ENCODE results near the gene SRPRA. TPM values are rescaled to one million over a fixed set of nuclear protein-coding genes. Genes with fewer than 3 reads are reported as not detected.
A peak's percentile ranks its signal among the peaks of the same experiment; 100 is the strongest.

SRPRA gene
- total and polyA plus RNA-seq, 7 donors = 7.8 to 66.5 (median 53.2) TPM

DNA sequence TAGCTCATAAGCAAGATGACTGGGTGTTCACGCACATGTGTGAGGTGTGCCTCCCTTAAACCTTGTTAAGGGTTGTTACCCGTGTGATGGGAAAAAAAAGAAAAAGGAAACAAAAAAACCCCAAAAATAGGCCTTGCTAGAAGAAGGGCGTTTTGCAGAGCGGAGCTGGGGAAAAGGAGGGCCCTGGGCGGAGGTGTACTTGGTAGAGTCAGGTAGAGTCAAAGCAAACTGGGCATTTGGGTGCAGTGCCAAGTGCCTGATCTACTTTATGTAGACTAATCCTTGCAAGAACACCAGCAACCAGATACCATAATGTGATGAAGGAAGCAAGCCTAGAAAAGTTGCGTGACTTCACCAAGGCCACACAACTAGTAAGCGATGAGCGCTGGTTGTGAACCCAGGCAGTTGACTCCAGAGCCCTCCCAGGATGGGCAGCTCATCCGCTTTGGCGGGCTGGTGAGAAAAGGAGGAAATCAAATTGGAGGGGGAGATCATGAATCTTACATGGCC is 13.0 kb upstream of the SRPRA start:
- Histone ChIP-seq H3K4me3 (peak overlapping the region in 2 of 4 donors; percentile 78 to 92), H3K27ac (peak overlapping the region; percentile 91 to 94 (median 92)), H3K36me3 (peaks cover 0 to 22% (median 6%) of the 10 kb centered on the region in 4 donors), H3K9me3 (no peaks in the 10 kb centered on the region), H3K4me1 (peaks cover 0 to 29% (median 17%) of the 10 kb centered on the region in 4 donors), H3K27me3 (no peaks in the 10 kb centered on the region)
- whole genome bisulfite sequencing, 2 donors = 92 to 95% methylated on average over 10 of the region's 10 CpGs
- intact Hi-C loops (cut with DNase I) = no loop called here
- TF ChIP-seq, protein P1, sequence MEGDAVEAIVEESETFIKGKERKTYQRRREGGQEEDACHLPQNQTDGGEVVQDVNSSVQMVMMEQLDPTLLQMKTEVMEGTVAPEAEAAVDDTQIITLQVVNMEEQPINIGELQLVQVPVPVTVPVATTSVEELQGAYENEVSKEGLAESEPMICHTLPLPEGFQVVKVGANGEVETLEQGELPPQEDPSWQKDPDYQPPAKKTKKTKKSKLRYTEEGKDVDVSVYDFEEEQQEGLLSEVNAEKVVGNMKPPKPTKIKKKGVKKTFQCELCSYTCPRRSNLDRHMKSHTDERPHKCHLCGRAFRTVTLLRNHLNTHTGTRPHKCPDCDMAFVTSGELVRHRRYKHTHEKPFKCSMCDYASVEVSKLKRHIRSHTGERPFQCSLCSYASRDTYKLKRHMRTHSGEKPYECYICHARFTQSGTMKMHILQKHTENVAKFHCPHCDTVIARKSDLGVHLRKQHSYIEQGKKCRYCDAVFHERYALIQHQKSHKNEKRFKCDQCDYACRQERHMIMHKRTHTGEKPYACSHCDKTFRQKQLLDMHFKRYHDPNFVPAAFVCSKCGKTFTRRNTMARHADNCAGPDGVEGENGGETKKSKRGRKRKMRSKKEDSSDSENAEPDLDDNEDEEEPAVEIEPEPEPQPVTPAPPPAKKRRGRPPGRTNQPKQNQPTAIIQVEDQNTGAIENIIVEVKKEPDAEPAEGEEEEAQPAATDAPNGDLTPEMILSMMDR (IDR thresholded peaks at IDR 0.05) = no peak
- DNase-seq = peak; percentile 56

DNA sequence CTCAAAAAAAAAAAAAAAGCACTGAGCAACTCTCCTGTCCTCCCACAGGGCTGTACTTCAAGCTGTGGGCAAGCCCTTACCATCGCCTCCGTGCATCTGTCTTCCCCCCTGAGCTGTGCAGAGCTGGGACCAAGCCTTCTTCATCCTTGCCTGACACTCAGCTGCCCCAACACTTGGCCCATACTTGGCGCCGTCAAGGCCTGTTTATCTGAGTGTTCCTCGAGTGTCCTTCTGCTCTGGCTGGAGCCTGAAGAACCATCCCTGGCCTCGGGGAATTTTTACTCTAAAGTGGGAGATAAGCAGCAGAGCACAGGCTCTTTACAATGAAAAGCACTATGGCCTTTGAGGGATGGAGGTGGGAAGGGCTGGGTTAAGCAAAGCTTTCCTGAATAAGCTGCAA is 12.6 kb upstream of the SRPRA start:
- no peaks in the 10 kb centered on the region for H3K9me3 ChIP-seq
- DNase-seq = peak; percentile 40
- H3K4me1 ChIP-seq = peaks cover 0 to 29% (median 17%) of the 10 kb centered on the region in 4 donors
- H3K27ac ChIP-seq = peak overlapping the region in 3 of 4 donors; percentile 91 to 94 (median 94)
- TF ChIP-seq, protein P1 (IDR thresholded peaks at IDR 0.05) = no peak
- TF ChIP-seq POLR2A (IDR thresholded peaks at IDR 0.05) (no peak), POLR2AphosphoS5 (IDR thresholded peaks at IDR 0.05) (no peak), EP300 (IDR thresholded peaks at IDR 0.05) (no peak)
- H3K4me3 ChIP-seq = no peak overlapping the region
- peaks cover 0 to 19% (median 6%) of the 10 kb centered on the region in 4 donors for H3K36me3 ChIP-seq
- intact Hi-C loops (cut with DNase I) = no loop called here
- H3K27me3 ChIP-seq = no peaks in the 10 kb centered on the region
- 91 to 93% methylated on average over 6 of the region's 6 CpGs for WGBS, 2 donors

GRCh38 chr11:126280595-126280994 is 11.9 kb upstream of the SRPRA start:
- Histone ChIP-seq H3K4me3 (no peak overlapping the region), H3K9me3 (no peaks in the 10 kb centered on the region), H3K4me1 (peaks cover 0 to 29% (median 17%) of the 10 kb centered on the region in 4 donors), H3K36me3 (peaks cover 0 to 22% (median 9%) of the 10 kb centered on the region in 4 donors), H3K27me3 (no peaks in the 10 kb centered on the region), H3K27ac (peak overlapping the region in 1 of 4 donors; percentile 17)
- peak; percentile 68 for DNase-seq
- WGBS, 2 donors = 62 to 84% methylated on average over 5 of the region's 5 CpGs
- TF ChIP-seq, protein P1 (IDR thresholded peaks at IDR 0.05) = no peak
- TF ChIP-seq POLR2A (IDR thresholded peaks at IDR 0.05) = no peak
- no peak for TF ChIP-seq POLR2AphosphoS5 (IDR thresholded peaks at IDR 0.05)
- no peak for TF ChIP-seq EP300 (IDR thresholded peaks at IDR 0.05)
- intact Hi-C loops (cut with DNase I) = no loop called here

GRCh38 chr11:126279191-126279590 is 10.5 kb upstream of the SRPRA start:
- intact Hi-C loops (cut with DNase I) = no loop called here
- H3K9me3 ChIP-seq = no peaks in the 10 kb centered on the region
- TF ChIP-seq POLR2A (IDR thresholded peaks at IDR 0.05) = no peak
- no peak for TF ChIP-seq EP300 (IDR thresholded peaks at IDR 0.05)
- TF ChIP-seq POLR2AphosphoS5 (IDR thresholded peaks at IDR 0.05) = no peak
- TF ChIP-seq, protein P1 (IDR thresholded peaks at IDR 0.05) = no peak
- DNase-seq = no peak
- H3K36me3 ChIP-seq = peaks cover 0 to 36% (median 16%) of the 10 kb centered on the region in 4 donors
- no peak overlapping the region for H3K4me3 ChIP-seq
- 70 to 83% methylated on average over 8 of the region's 8 CpGs for WGBS, 2 donors
- H3K27ac ChIP-seq = no peak overlapping the region
- no peaks in the 10 kb centered on the region for H3K27me3 ChIP-seq
- peaks cover 0 to 21% (median 10%) of the 10 kb centered on the region in 4 donors for H3K4me1 ChIP-seq

DNA sequence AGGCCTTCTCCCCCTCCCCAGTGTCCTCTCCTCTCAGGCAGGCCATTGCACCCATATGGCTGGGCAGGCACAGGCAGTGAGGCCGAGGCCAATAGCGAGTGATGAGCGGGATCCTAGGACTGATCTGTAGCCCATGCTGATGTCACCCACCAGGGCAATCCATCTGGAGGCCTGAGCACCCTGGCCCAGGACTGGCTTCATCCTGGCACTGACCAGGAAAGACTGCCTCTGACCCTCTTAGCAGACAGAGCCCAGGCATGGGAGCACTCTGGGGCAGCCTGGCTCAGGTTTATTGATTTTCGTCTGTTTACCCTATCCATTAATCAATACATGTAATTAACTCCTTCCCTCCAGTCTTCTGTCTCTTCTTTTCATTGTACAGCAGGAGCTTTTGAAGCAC is 9.1 kb upstream of the SRPRA start:
- H3K4me3 ChIP-seq = no peak overlapping the region

More for the DNA sequence above, 9.1 kb upstream of the SRPRA start:
- Histone ChIP-seq H3K27me3 (no peaks in the 10 kb centered on the region), H3K36me3 (peaks cover 0 to 51% (median 20%) of the 10 kb centered on the region in 4 donors), H3K9me3 (no peaks in the 10 kb centered on the region), H3K4me1 (peaks cover 0 to 12% (median 7%) of the 10 kb centered on the region in 4 donors), H3K27ac (no peak overlapping the region)
- WGBS, 2 donors = 92 to 94% methylated on average over 4 of the region's 4 CpGs
- no peak for DNase-seq
- TF ChIP-seq POLR2A (IDR thresholded peaks at IDR 0.05) (no peak), POLR2AphosphoS5 (IDR thresholded peaks at IDR 0.05) (no peak), EP300 (IDR thresholded peaks at IDR 0.05) (no peak)
- TF ChIP-seq, protein P1 (IDR thresholded peaks at IDR 0.05) = no peak
- intact Hi-C loops (cut with DNase I) = no loop called here

Measured in sigmoid colon (tissue), 7 donors.